Endothelial cell of umbilical vein (primary cell): ENCODE results near the gene MC2R. TPM values are rescaled to one million over a fixed set of nuclear protein-coding genes. Genes with fewer than 3 reads are reported as not detected.

ENCODE experiments used
- BruUV-seq: library from RNA; stranded (reverse); fragments of 400-500 nt; replicated peaks from 2 replicates; lab custom pipeline; 2021; lab: Mats Ljungman, UMichigan
- CTCF ChIA-PET: fragments of 300-600, 350-600 bp; sonication (Branson Sonifier 250); formaldehyde crosslinking; loops from one replicate; lab custom pipeline; 2021; ENCODE audit warnings: antibody characterized with exemption, inconsistent platforms; lab: Charles Lee
- POLR2A ChIA-PET: fragments of 300-600, 350-600 bp; sonication (Branson Sonifier 250); formaldehyde crosslinking; loops from one replicate; lab custom pipeline; 2021; ENCODE audit warnings: antibody characterized with exemption, inconsistent platforms; lab: Charles Lee
- DNase-seq: peaks from one replicate; pipeline ENCODE4 v3.0.0-alpha.2; 2011; ENCODE audit warnings: low read depth, low spot score
- FAIRE-seq: peaks from 2 replicates; lab custom pipeline; 2011; peaks lifted over from hg19 to GRCh38; lab: Jason Lieb, UNC
- H2AFZ ChIP-seq: 2 replicates; pipeline ENCODE4 v1.6.0; 2012; ENCODE audit warnings: low read depth, low read length, control low read depth, inconsistent platforms
- H3K27ac ChIP-seq: 2 replicates; pipeline ENCODE4 v1.5.1; 2011; ENCODE audit warnings: low read depth, mild to moderate bottlenecking, control low read depth, low read length, moderate library complexity; ENCODE audit not compliant: insufficient read depth
- H3K27me3 ChIP-seq, 2 experiments: 2 replicates each; pipeline versions ENCODE4 v1.6.0 to v1.6.1; 2011; ENCODE audit warnings: low read length in 2 of 2, mixed read lengths in 1 of 2; ENCODE audit not compliant: control insufficient read depth in 2 of 2, insufficient read depth in 2 of 2
- H3K36me3 ChIP-seq, 2 experiments: 2 replicates in 1 of 2; 3 replicates in 1 of 2; pipeline ENCODE4 v1.5.1; 2011; ENCODE audit warnings: low read length in 2 of 2, mild to moderate bottlenecking in 1 of 2, moderate library complexity in 1 of 2; ENCODE audit not compliant: control insufficient read depth in 2 of 2, insufficient read depth in 2 of 2; ENCODE audit errors: extremely low read depth in 1 of 2
- H3K4me1 ChIP-seq: 3 replicates; pipeline ENCODE4 v1.5.1; 2011; ENCODE audit warnings: mild to moderate bottlenecking, low read length; ENCODE audit not compliant: control insufficient read depth, insufficient read depth; ENCODE audit errors: extremely low read depth
- H3K4me2 ChIP-seq: 2 replicates; pipeline ENCODE4 v1.6.1; 2011; ENCODE audit warnings: low read length, control low read depth, mixed read lengths; ENCODE audit not compliant: insufficient read depth
- H3K4me3 ChIP-seq, 3 experiments: fragments of 200-600 bp in 1 of 3; sonication (generic), shearing (Covaris generic) in 1 of 3; replicated peaks in 1 of 3; 2 replicates each; pipeline ENCODE4 v1.5.1; 2011 to 2016; ENCODE audit warnings: control low read depth in 3 of 3, low read length in 3 of 3, mild to moderate bottlenecking in 2 of 3, inconsistent platforms in 1 of 3, low read depth in 1 of 3, moderate library complexity in 1 of 3; ENCODE audit not compliant: insufficient read depth in 1 of 3
- H3K79me2 ChIP-seq: 2 replicates; pipeline ENCODE4 v1.6.0; 2012; ENCODE audit warnings: low read length, inconsistent platforms; ENCODE audit not compliant: control insufficient read depth, insufficient read depth
- H3K9ac ChIP-seq: replicated peaks from 2 replicates; pipeline ENCODE3; 2011; ENCODE audit warnings: low read length, control low read depth; ENCODE audit not compliant: insufficient read depth; ENCODE audit errors: extremely low read depth
- H3K9me1 ChIP-seq: replicated peaks from 3 replicates; pipeline ENCODE4 v1.6.0; 2011; ENCODE audit warnings: mild to moderate bottlenecking, low read length; ENCODE audit not compliant: control insufficient read depth, insufficient read depth; ENCODE audit errors: extremely low read depth
- H3K9me3 ChIP-seq: replicated peaks from 2 replicates; pipeline ENCODE4 v1.5.1; 2012; ENCODE audit warnings: low read length, inconsistent platforms; ENCODE audit not compliant: control insufficient read depth, insufficient read depth
- H4K20me1 ChIP-seq: replicated peaks from 2 replicates; pipeline ENCODE3; 2011; ENCODE audit warnings: mild to moderate bottlenecking, low read length; ENCODE audit not compliant: control insufficient read depth, insufficient read depth; ENCODE audit errors: extremely low read depth
- CTCF ChIP-seq, 2 donors: IDR thresholded peaks; 1 replicate in 1 of 2; 2 replicates in 1 of 2; pipeline ENCODE4 v1.5.1; 2011; ENCODE audit warnings: low read length in 2 of 2, mild to moderate bottlenecking in 2 of 2, moderate library complexity in 2 of 2, control low read depth in 1 of 2, inconsistent platforms in 1 of 2, low read depth in 1 of 2; ENCODE audit not compliant: insufficient read depth in 1 of 2; ENCODE audit errors: extremely low read depth in 1 of 2
- EZH2 ChIP-seq: IDR thresholded peaks from 2 replicates; pipeline ENCODE4 v1.6.1; 2012; ENCODE audit warnings: borderline replicate concordance, low read depth, mild to moderate bottlenecking, moderate library complexity, low read length, inconsistent platforms; ENCODE audit not compliant: severe bottlenecking
- FOS ChIP-seq: IDR thresholded peaks from 2 replicates; pipeline ENCODE4 v1.6.1; 2011; ENCODE audit warnings: mild to moderate bottlenecking, low read length, moderate library complexity, borderline replicate concordance; ENCODE audit not compliant: insufficient read depth
- GATA2 ChIP-seq: IDR thresholded peaks from 2 replicates; pipeline ENCODE4 v1.7.0; 2011; ENCODE audit warnings: low read depth, mild to moderate bottlenecking, moderate library complexity, mixed read lengths, low read length; ENCODE audit not compliant: insufficient read length, insufficient read depth
- JUN ChIP-seq: IDR thresholded peaks from 2 replicates; pipeline ENCODE4 v1.6.1; 2011; ENCODE audit warnings: borderline replicate concordance, low read depth; ENCODE audit not compliant: insufficient read length, insufficient read depth
- MAX ChIP-seq: IDR thresholded peaks from 2 replicates; pipeline ENCODE4 v1.6.1; 2011; ENCODE audit not compliant: insufficient read depth, insufficient read length
- MYC ChIP-seq: IDR thresholded peaks from one replicate; pipeline ENCODE4 v1.6.1; 2011; ENCODE audit warnings: mild to moderate bottlenecking, low read depth, low read length
- POLR2A ChIP-seq: IDR thresholded peaks from 2 replicates; pipeline ENCODE4 v1.6.1; 2012; ENCODE audit warnings: low read depth, mild to moderate bottlenecking, control low read depth, low read length
- POLR2AphosphoS5 ChIP-seq: IDR thresholded peaks from 2 replicates; pipeline ENCODE4 v1.6.1; 2012; ENCODE audit warnings: low read depth, mild to moderate bottlenecking, control low read depth, low read length, moderate library complexity; ENCODE audit not compliant: insufficient read depth
- dilution Hi-C: fragments of 300-500 bp; cut with MboI; formaldehyde crosslinking; loops from one replicate; pipeline ENCODE4 v1.15.0; 2019; ENCODE audit warnings: low sequenced_read_pairs; ENCODE audit not compliant: extremely low pct_ligation_motif_present
- intact Hi-C: fragments of 100-400 bp; cut with micrococcal nuclease; formaldehyde crosslinking; loops from one replicate; pipeline ENCODE4 v1.10.0; 2022
- polyA plus RNA-seq, 4 experiments: library from polyadenylated mRNA; depleted of rRNA in 3 of 4; stranded (reverse) in 3 of 4; unstranded in 1 of 4; fragments of >200 nt; gene quantifications; 2 replicates each; pipeline versions ENCODE4 v1.2.1 to v1.2.3, GENCODE V29; 2011 to 2012; ENCODE audit warnings: missing spikeins in 1 of 4
- total RNA-seq: library from RNA; stranded (reverse); gene quantifications from 2 replicates; pipeline ENCODE4 v1.2.3, GENCODE V29; 2021

The MC2R gene
- total and polyA plus RNA-seq, 2 donors (not counting 3 experiments of a cell fraction or from before 2014, with no cell fraction given): not detected

- ChIA-PET POLR2A (no interaction called here), CTCF (no interaction called here)
- Histone ChIP-seq H3K4me2 (no peak overlapping the region), H3K4me3 (no peak overlapping the region), H3K79me2 (no peaks in the 10 kb centered on the region), H3K9ac (no peak overlapping the region), H3K27me3 (no peaks in the 10 kb centered on the region), H2AFZ (no peak overlapping the region), H3K36me3 (no peaks in the 10 kb centered on the region), H3K9me3 (peaks cover 4% of the 10 kb centered on the region), H3K9me1 (no peaks in the 10 kb centered on the region), H3K27ac (no peak overlapping the region), H4K20me1 (no peaks in the 10 kb centered on the region), H3K4me1 (no peaks in the 10 kb centered on the region)
- intact Hi-C loops (no loop called here), dilution Hi-C loops (no loop called here)
- DNase-seq (no peak), FAIRE-seq (no peak)
- TF ChIP-seq GATA2: no peak
- TF ChIP-seq MAX: no peak
- TF ChIP-seq JUN: no peak
- no peak for TF ChIP-seq POLR2A
- TF ChIP-seq POLR2AphosphoS5: no peak
- TF ChIP-seq MYC: no peak
- TF ChIP-seq CTCF (IDR thresholded peaks at IDR 0.05; ENCODE audit: extremely low read depth in 1 of 2, insufficient read depth in 1 of 2, low read depth in 1 of 2, low read length in 2 of 2): no peak
- no peak for TF ChIP-seq FOS
- no peak for TF ChIP-seq EZH2
- no TSS peak for BruUV-seq
Observed at GRCh38 chr18:13918898-13919297, 3.6 kb upstream of the MC2R start.
